Vagina (tissue), 2 donors: ENCODE measurements around the gene NSMCE1.

Source experiments
- CTCF ChIP-seq, 3 experiments: fragments of 450-650 bp in 2 of 3; fragments of 200-600 bp in 1 of 3; sonication (generic) in 1 of 3; IDR thresholded peaks; one replicate each; pipeline ENCODE4 v1.5.1; 2017 to 2019; ENCODE audit warnings: antibody characterized with exemption in 3 of 3, mild to moderate bottlenecking in 2 of 3, moderate library complexity in 2 of 3
- POLR2A ChIP-seq, 2 donors: fragments of 450-650 bp; IDR thresholded peaks; one replicate each; pipeline ENCODE4 v1.6.1; 2017; ENCODE audit warnings: antibody characterized with exemption in 2 of 2, mild to moderate bottlenecking in 2 of 2, moderate library complexity in 2 of 2
- POLR2AphosphoS5 ChIP-seq, 2 donors: sonication (generic); formaldehyde crosslinking; IDR thresholded peaks; one replicate each; pipeline ENCODE4 v1.9.0; 2017; ENCODE audit warnings: antibody characterized with exemption in 2 of 2, mild to moderate bottlenecking in 2 of 2, low read depth in 1 of 2; ENCODE audit not compliant: insufficient read depth in 1 of 2

GRCh38 chr16:27226976-27227705 is 41.4 kb downstream of the NSMCE1 start:
- TF ChIP-seq CTCF (IDR thresholded peaks at IDR 0.05) (no peak), POLR2A (IDR thresholded peaks at IDR 0.05) (no peak), POLR2AphosphoS5 (IDR thresholded peaks at IDR 0.05; ENCODE audit: insufficient read depth in 1 of 2, low read depth in 1 of 2) (no peak)
